Measurements from ENCODE around the gene EIF2A.
"Not testable (repeated sequence)": the region's sequence is repeated elsewhere in the genome, so short reads cannot be mapped to it uniquely, and the experiment has no call there.

EIF2A gene

GRCh38 chr3:150603153-150603979, 56.8 kb downstream of the EIF2A start, which contains the start of gene SELENOT:
TSS of gene SELENOT (plus strand) at chr3:150603321. CDS start at chr3:150603363, 42 bp downstream.
- peak; percentile 93 for DNase-seq

GRCh38 chr3:150603980-150604319, 57.4 kb downstream of the EIF2A start:
- DNase-seq, result no peak

GRCh38 chr3:150605998-150606641, 59.5 kb downstream of the EIF2A start:
- DNase-seq, result no peak

- DNase-seq, result no peak
These were observed 60.9 kb downstream of the EIF2A start for GRCh38 chr3:150607267-150608065.

GRCh38 chr3:150609988-150610387, 63.4 kb downstream of the EIF2A start:
- no peak for DNase-seq

GRCh38 chr3:150610785-150611184, 64.2 kb downstream of the EIF2A start:
- DNase-seq, result no peak

- no peak for DNase-seq
These were observed 65.1 kb downstream of the EIF2A start for GRCh38 chr3:150611666-150612065.

- DNase-seq, result no peak
These were observed 65.9 kb downstream of the EIF2A start for GRCh38 chr3:150612494-150612893.

GRCh38 chr3:150613034-150613433, 66.4 kb downstream of the EIF2A start:
- no peak for DNase-seq

GRCh38 chr3:150613709-150614480, 67.3 kb downstream of the EIF2A start:
- DNase-seq, result no peak

GRCh38 chr3:150620002-150620689, 73.6 kb downstream of the EIF2A start:
- no peak for DNase-seq

- not testable (repeated sequence) for DNase-seq
These were observed 76.4 kb downstream of the EIF2A start for GRCh38 chr3:150622955-150623354.

- DNase-seq, result no peak
These were observed 77.4 kb downstream of the EIF2A start for GRCh38 chr3:150623945-150624344.

- DNase-seq, result no peak
These were observed 79.8 kb downstream of the EIF2A start for GRCh38 chr3:150626148-150626930.

GRCh38 chr3:150627557-150627956, 81.0 kb downstream of the EIF2A start:
- no peak for DNase-seq

- DNase-seq, result no peak
These were observed 85.1 kb downstream of the EIF2A start for GRCh38 chr3:150631515-150632221.

- DNase-seq, result no peak
These were observed 88.5 kb downstream of the EIF2A start for GRCh38 chr3:150635076-150635475.

GRCh38 chr3:150635526-150635925, 88.9 kb downstream of the EIF2A start:
- no peak for DNase-seq

All from NK-92 treated with Interleukin-12 subunit alpha and Interleukin-12 subunit beta, amount 100 ng/mL, for 24 hours (cell line).